ENCODE results near the gene INTS15.

The INTS15 gene

DNA sequence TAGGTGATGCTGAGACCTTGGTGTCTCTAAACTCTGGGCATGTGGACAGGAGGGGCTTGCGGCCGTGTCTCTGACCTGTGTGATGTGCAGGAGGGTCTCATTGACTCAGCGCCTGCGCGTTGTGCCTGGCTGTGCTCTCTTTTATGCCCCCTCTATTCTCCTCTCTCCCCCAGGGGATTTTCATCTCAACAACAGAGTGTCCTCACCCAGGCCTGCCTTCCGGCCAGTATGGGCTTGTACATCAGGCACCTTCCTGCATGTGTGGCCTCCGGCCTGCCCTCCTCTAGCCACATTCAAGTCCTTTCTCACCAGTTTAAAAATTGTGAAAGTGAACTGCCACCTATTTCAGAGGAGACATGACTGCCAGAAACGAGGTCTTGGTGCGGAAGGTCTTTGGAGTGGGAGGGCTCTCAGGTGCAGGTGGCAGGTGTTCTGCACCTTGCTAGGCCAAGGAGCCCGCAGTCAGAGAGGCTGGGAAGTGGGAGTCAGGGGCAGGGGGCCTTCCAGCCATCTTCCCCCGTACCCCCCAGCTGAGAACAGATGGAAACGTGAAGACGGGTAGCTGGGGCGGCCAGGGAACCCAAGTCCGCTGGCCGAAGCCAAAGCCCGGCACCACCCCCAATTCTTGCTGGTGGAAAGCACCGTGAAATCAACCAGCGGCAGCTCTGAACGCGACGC, 531 bp upstream of the INTS15 start:
- no peak for FAIRE-seq
- TF ChIP-seq POLR2A (IDR thresholded peaks at IDR 0.05; ENCODE audit: low read depth, low read length): no peak
- DNase-seq (ENCODE audit: insufficient read length, low spot score): no peak

- DNase-seq (ENCODE audit: insufficient read length, low spot score) (no peak), FAIRE-seq (no peak)
- TF ChIP-seq POLR2A (IDR thresholded peaks at IDR 0.05; ENCODE audit: low read depth, low read length): no peak
Measured at GRCh38 chr7:6590645-6591110, 857 bp downstream of the INTS15 start.

GRCh38 chr7:6600093-6600492, 10.3 kb downstream of the INTS15 start:
- TF ChIP-seq POLR2A (IDR thresholded peaks at IDR 0.05; ENCODE audit: low read depth, low read length): no peak
- FAIRE-seq (no peak), DNase-seq (ENCODE audit: insufficient read length, low spot score) (no peak)

DNA sequence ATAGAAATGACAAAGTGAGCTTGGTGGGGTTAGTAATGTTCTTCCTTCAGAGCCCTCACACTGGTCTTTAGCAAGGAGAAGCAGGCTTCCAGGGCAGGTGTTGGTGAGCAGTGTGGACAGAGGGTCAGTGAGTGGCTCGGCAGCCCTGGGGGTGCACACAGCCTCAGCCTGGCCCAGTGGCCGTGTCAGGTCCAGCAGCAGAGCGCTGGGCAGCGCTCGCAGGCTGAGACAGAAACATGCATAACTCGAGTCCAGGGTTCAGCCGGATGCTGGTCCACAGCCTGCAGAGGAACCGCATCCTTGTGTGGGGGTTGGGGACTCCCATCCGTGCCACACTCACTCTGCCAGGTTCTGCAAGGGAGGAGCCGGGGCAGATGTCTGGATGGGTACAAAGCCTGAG, 14.6 kb downstream of the INTS15 start:
- TF ChIP-seq POLR2A (IDR thresholded peaks at IDR 0.05; ENCODE audit: low read depth, low read length): no peak
- no peak for FAIRE-seq
- no peak for DNase-seq (ENCODE audit: insufficient read length, low spot score)

GRCh38 chr7:6606866-6607583, 17.2 kb downstream of the INTS15 start:
- no peak for TF ChIP-seq POLR2A (IDR thresholded peaks at IDR 0.05; ENCODE audit: low read depth, low read length)
- no peak for DNase-seq (ENCODE audit: insufficient read length, low spot score)
- FAIRE-seq: no peak

GRCh38 chr7:6607651-6608051, 17.8 kb downstream of the INTS15 start:
- no peak for DNase-seq (ENCODE audit: insufficient read length, low spot score)
- FAIRE-seq: no peak
- no peak for TF ChIP-seq POLR2A (IDR thresholded peaks at IDR 0.05; ENCODE audit: low read depth, low read length)

GRCh38 chr7:6608081-6608480, 18.3 kb downstream of the INTS15 start:
- no peak for DNase-seq (ENCODE audit: insufficient read length, low spot score)
- no peak for FAIRE-seq
- TF ChIP-seq POLR2A (IDR thresholded peaks at IDR 0.05; ENCODE audit: low read depth, low read length): no peak

DNA sequence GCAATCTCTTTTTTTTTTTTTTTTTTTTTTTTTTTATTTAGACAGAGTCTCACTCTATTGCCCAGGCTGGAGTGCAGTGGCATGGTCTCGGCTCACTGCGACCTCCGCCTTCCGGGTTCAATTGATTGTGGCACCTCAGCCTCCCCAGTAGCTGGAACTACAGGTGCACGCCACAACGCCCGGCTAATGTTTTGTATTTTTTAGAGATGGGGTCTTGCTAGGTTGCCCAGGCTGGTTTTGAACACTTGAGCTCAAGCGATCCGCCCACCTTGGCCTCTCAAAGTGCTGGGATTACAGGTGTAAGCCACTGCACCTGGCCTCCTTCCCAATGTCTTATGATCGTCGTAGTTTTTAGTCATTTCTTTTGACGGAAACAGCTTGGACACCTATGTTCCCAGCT, 19.0 kb downstream of the INTS15 start:
- no peak for DNase-seq (ENCODE audit: insufficient read length, low spot score)
- TF ChIP-seq POLR2A (IDR thresholded peaks at IDR 0.05; ENCODE audit: low read depth, low read length): no peak
- FAIRE-seq: no peak

DNA sequence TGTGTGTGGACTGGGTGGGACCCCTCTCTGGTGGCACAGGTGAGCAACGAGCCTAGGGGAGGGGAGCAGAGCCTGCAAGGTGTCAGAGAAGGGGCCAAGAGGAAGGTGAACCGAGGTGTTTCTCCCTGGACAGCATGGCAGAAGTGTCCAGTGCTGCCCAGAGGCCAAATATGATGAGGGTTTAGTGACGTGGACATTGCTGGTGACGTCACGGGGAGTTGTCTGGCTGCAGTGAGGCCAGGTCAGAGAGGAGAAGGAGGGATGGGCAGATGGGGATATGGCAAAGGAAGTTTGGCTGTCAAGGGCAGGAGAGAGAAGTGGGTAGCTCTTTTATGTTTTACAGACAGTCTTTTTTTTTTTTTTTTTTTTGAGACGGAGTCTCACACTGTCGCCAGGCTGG, 23.0 kb downstream of the INTS15 start:
- no peak for FAIRE-seq
- no peak for DNase-seq (ENCODE audit: insufficient read length, low spot score)
- no peak for TF ChIP-seq POLR2A (IDR thresholded peaks at IDR 0.05; ENCODE audit: low read depth, low read length)

- FAIRE-seq: no peak
- TF ChIP-seq POLR2A (IDR thresholded peaks at IDR 0.05; ENCODE audit: low read depth, low read length): no peak
- DNase-seq (ENCODE audit: insufficient read length, low spot score): no peak
Measured at GRCh38 chr7:6613706-6614105, 23.9 kb downstream of the INTS15 start.

- TF ChIP-seq POLR2A (IDR thresholded peaks at IDR 0.05; ENCODE audit: low read depth, low read length): no peak
- FAIRE-seq: no peak
- no peak for DNase-seq (ENCODE audit: insufficient read length, low spot score)
Measured at GRCh38 chr7:6614953-6615722, 25.3 kb downstream of the INTS15 start, which contains the start of gene ZNF853. Gene ZNF853, plus strand, starts transcription at chr7:6615610. Its CDS starts 565 bp downstream, at chr7:6616175.

- FAIRE-seq (no peak), DNase-seq (ENCODE audit: insufficient read length, low spot score) (no peak)
- no peak for TF ChIP-seq POLR2A (IDR thresholded peaks at IDR 0.05; ENCODE audit: low read depth, low read length)
Measured at GRCh38 chr7:6615723-6616555, 26.1 kb downstream of the INTS15 start.

GRCh38 chr7:6616854-6617643, 27.2 kb downstream of the INTS15 start:
- FAIRE-seq (no peak), DNase-seq (ENCODE audit: insufficient read length, low spot score) (no peak)
- no peak for TF ChIP-seq POLR2A (IDR thresholded peaks at IDR 0.05; ENCODE audit: low read depth, low read length)

Measured in H54 (cell line).